Measurements from ENCODE around the gene MPV17L. TPM values are rescaled to one million over a fixed set of nuclear protein-coding genes. Genes with fewer than 3 reads are reported as not detected.
"Not testable (repeated sequence)": the region's sequence is repeated elsewhere in the genome, so short reads cannot be mapped to it uniquely, and the experiment has no call there.

MPV17L gene
- total RNA-seq (not detected), polyA plus RNA-seq (not detected)

DNA sequence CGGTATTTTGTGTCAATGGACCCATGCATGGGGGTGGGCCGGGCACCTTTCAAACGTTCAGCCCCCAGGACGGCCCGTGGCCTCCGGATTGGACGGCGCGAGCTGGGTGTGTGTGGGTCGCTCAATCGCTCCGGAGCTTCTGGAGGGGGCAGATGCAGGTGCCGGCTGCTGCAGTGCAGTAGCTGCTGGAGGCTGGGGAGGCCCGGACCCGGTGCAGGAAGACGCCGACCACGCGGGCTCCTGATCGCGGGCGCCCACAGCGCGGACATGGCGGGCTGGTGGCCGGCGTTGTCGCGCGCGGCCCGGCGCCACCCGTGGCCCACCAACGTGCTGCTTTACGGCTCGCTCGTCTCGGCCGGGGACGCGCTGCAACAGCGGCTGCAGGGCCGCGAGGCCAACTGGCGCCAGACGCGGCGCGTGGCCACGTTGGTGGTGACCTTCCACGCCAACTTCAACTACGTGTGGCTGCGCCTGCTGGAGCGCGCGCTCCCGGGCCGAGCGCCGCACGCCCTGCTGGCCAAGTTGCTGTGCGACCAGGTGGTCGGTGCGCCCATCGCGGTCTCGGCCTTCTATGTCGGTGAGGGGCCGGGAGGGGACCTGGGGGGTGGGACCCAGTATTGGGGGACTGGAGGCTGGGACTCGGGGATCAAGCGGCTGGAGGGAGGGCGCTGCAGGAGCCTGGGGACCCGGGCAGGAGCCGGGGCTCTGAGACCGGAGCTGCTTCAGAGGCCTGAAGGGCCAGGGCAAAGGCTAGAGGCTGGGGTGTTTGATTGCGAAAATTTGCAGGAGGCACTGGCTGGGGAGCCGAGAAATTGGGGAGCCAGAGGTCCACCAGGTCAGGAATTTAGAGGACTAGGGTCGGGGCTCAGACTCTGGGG, at the start of gene MPV17L:
Gene MPV17L, plus strand, starts transcription at position 124 of the 878 bp plus-strand sequence. Its CDS starts 144 bp downstream, at position 268.
- DNase-seq: peak in 1 of 5 donors; percentile 1
- H3K9me3 ChIP-seq (ENCODE audit: control insufficient read depth in 1 of 2, low read length in 2 of 2); H3K27ac ChIP-seq (ENCODE audit: low read depth, low read length); H3K27me3 ChIP-seq (ENCODE audit: insufficient read depth, low read length); H3K9me3 Mint-ChIP-seq; H3K36me3 Mint-ChIP-seq; H3K36me3 ChIP-seq (ENCODE audit: insufficient read depth, low read length); H3K4me3 ChIP-seq (ENCODE audit: low read length in 2 of 2); POLR2A ChIA-PET (ENCODE audit: partially characterized antibody); H3K27ac Mint-ChIP-seq; intact Hi-C loops (cut with micrococcal nuclease); H3K4me1 Mint-ChIP-seq; CTCF ChIA-PET (ENCODE audit: partially characterized antibody); H3K4me1 ChIP-seq (ENCODE audit: insufficient read depth, low read length): not testable (repeated sequence)
- H3K4me3 Mint-ChIP-seq: peak within 1 kb of the TSS in 3 of 8 donors; percentile 10 to 25 (median 20)
- peaks cover 25% of the 10 kb centered on the region in 2 donors for H3K27me3 Mint-ChIP-seq

DNA sequence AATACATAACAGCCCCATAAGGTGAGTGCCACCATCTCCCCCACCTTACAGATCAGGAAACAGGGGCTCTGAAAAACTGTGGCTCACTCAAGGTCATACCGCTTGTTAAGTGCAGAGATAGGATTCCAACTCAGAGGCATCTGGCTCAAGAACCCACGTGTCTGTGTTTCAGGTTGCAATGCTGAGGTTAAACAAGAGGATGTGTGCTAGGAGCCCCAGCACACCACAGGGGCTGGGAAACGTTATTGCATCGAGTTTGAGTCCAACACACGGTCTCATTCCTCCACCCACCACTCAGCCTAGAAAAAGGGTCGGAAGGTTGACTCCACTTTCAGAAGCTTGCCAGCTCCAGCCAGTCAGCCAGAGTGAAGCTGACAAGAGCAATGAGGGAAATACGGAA, 46.8 kb upstream of the MPV17L start:
- H3K9me3 Mint-ChIP-seq; H3K4me3 ChIP-seq (ENCODE audit: low read length in 2 of 2); H3K4me3 Mint-ChIP-seq; DNase-seq; H3K27ac Mint-ChIP-seq; H3K27me3 ChIP-seq (ENCODE audit: insufficient read depth, low read length); POLR2A ChIA-PET (ENCODE audit: partially characterized antibody); H3K4me1 ChIP-seq (ENCODE audit: insufficient read depth, low read length); H3K27ac ChIP-seq (ENCODE audit: low read depth, low read length); H3K4me1 Mint-ChIP-seq; H3K36me3 ChIP-seq (ENCODE audit: insufficient read depth, low read length); CTCF ChIA-PET (ENCODE audit: partially characterized antibody); H3K9me3 ChIP-seq (ENCODE audit: control insufficient read depth in 1 of 2, low read length in 2 of 2); intact Hi-C loops (cut with micrococcal nuclease); H3K27me3 Mint-ChIP-seq; H3K36me3 Mint-ChIP-seq: not testable (repeated sequence)

DNA sequence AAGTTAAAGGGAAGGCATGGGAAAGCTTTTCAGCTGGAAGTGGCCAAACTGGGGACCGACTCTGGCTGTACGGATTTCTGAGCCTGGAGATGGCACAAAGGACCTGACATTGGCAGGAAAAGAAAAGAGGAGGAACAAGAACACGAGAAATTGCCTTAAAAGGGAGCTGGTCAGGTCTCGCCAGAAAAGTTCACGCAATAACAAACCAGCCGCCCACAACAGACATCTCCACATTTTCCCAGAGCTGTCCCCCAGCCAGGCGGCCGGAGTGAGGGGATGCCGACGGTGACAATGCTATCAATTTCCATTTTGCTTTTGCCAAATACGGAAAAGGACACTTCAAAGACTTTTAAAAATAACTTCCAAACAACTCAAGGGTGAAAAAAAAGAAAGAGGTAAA, 44.3 kb upstream of the MPV17L start:
- H3K9me3 ChIP-seq (ENCODE audit: control insufficient read depth in 1 of 2, low read length in 2 of 2); H3K27me3 Mint-ChIP-seq; H3K36me3 ChIP-seq (ENCODE audit: insufficient read depth, low read length); H3K4me1 Mint-ChIP-seq; H3K27me3 ChIP-seq (ENCODE audit: insufficient read depth, low read length); H3K36me3 Mint-ChIP-seq; POLR2A ChIA-PET (ENCODE audit: partially characterized antibody); H3K4me3 ChIP-seq (ENCODE audit: low read length in 2 of 2); H3K27ac ChIP-seq (ENCODE audit: low read depth, low read length); H3K9me3 Mint-ChIP-seq; CTCF ChIA-PET (ENCODE audit: partially characterized antibody); H3K4me1 ChIP-seq (ENCODE audit: insufficient read depth, low read length); intact Hi-C loops (cut with micrococcal nuclease); H3K4me3 Mint-ChIP-seq; H3K27ac Mint-ChIP-seq; DNase-seq: not testable (repeated sequence)

DNA sequence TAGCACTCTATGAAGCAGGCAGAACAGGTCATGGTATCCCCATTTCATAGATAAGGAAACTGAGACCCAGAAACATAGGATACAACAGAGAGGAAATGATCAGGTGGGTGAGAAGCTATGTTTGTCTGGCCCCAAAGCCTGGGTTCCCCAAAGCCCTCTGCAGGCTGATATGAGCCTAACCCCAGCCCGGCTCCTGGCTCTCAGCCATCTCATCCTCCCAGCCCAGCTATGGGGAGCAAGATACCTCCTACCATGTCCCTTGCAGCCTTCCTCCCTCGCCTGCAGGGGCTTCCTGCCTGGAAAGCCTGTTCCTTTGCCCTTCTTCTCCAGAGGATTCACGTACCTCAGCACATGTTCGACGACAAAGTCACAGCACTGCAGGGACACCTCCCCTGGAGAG, 43.8 kb upstream of the MPV17L start:
- H3K27ac ChIP-seq (ENCODE audit: low read depth, low read length); H3K4me3 Mint-ChIP-seq; H3K27me3 Mint-ChIP-seq; H3K27ac Mint-ChIP-seq; intact Hi-C loops (cut with micrococcal nuclease); POLR2A ChIA-PET (ENCODE audit: partially characterized antibody); H3K4me1 ChIP-seq (ENCODE audit: insufficient read depth, low read length); H3K4me3 ChIP-seq (ENCODE audit: low read length in 2 of 2); H3K4me1 Mint-ChIP-seq; H3K27me3 ChIP-seq (ENCODE audit: insufficient read depth, low read length); H3K9me3 ChIP-seq (ENCODE audit: control insufficient read depth in 1 of 2, low read length in 2 of 2); H3K36me3 ChIP-seq (ENCODE audit: insufficient read depth, low read length); DNase-seq; CTCF ChIA-PET (ENCODE audit: partially characterized antibody); H3K9me3 Mint-ChIP-seq; H3K36me3 Mint-ChIP-seq: not testable (repeated sequence)

DNA sequence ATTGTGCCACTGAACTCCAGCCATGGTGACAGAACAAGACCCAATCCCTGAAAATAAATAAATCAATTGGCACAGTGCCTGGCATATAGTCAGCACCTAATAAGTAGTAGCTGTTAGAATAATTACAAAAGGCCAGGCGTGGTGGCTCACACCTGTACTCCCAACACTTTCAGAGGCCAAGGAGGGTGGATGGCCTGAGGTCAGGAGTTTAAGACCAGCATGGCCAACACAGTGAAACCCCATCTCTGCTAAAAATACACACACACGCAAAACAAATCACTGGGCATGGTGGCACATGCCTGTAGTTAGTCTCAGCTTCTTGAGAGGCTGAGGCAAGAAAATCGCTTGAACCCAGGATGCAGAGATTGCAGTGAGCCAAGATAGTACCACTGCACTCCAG, 42.7 kb upstream of the MPV17L start:
- H3K9me3 Mint-ChIP-seq; H3K36me3 ChIP-seq (ENCODE audit: insufficient read depth, low read length); POLR2A ChIA-PET (ENCODE audit: partially characterized antibody); H3K9me3 ChIP-seq (ENCODE audit: control insufficient read depth in 1 of 2, low read length in 2 of 2); H3K4me1 ChIP-seq (ENCODE audit: insufficient read depth, low read length); H3K27ac ChIP-seq (ENCODE audit: low read depth, low read length); CTCF ChIA-PET (ENCODE audit: partially characterized antibody); H3K27me3 Mint-ChIP-seq; H3K27me3 ChIP-seq (ENCODE audit: insufficient read depth, low read length); H3K4me3 ChIP-seq (ENCODE audit: low read length in 2 of 2); H3K36me3 Mint-ChIP-seq; DNase-seq; H3K4me1 Mint-ChIP-seq; intact Hi-C loops (cut with micrococcal nuclease); H3K27ac Mint-ChIP-seq; H3K4me3 Mint-ChIP-seq: not testable (repeated sequence)

DNA sequence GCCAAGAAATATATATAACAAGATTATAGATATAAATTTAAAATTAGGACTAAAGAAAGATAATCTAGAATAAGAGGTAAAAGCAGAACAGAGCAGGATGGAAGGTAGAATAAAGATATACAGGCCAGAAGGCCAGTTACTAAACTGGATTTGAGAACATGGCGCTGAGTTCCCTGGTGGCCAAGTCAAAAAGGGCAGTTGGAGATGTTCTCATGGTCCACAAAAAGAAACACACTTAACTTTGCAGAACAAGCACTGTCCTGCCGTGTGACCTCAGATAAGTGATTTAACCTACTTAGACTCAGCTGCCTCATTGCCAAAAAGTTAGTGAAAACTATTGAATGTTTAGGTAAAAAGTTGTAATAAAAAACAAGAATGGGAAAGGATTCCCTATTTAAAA, 40.7 kb upstream of the MPV17L start:
- intact Hi-C loops (cut with micrococcal nuclease); H3K4me3 ChIP-seq (ENCODE audit: low read length in 2 of 2); H3K27ac ChIP-seq (ENCODE audit: low read depth, low read length); H3K36me3 ChIP-seq (ENCODE audit: insufficient read depth, low read length); H3K4me1 ChIP-seq (ENCODE audit: insufficient read depth, low read length); H3K27ac Mint-ChIP-seq; H3K9me3 Mint-ChIP-seq; H3K36me3 Mint-ChIP-seq; H3K27me3 Mint-ChIP-seq; POLR2A ChIA-PET (ENCODE audit: partially characterized antibody); CTCF ChIA-PET (ENCODE audit: partially characterized antibody); H3K4me1 Mint-ChIP-seq; DNase-seq; H3K9me3 ChIP-seq (ENCODE audit: control insufficient read depth in 1 of 2, low read length in 2 of 2); H3K4me3 Mint-ChIP-seq; H3K27me3 ChIP-seq (ENCODE audit: insufficient read depth, low read length): not testable (repeated sequence)

DNA sequence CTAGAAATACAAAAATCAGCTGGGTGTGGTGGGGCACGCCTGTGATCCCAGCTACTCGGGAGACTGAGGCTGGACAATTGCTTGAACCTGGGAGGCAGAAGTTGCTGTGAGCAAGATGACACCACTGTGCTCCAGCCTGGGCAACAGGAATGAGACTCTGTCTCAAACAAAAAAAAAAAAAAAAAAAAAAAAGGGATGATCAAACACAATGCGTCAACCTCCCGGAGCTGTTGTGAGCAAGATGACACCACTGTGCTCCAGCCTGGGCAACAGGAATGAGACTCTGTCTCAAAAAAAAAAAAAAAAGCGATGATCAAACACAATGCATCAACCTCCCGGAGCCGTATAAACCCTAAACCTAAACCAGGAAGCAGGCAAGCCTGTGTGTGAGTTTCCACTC, 38.1 kb upstream of the MPV17L start:
- H3K36me3 ChIP-seq (ENCODE audit: insufficient read depth, low read length); H3K36me3 Mint-ChIP-seq; H3K27ac Mint-ChIP-seq; POLR2A ChIA-PET (ENCODE audit: partially characterized antibody); CTCF ChIA-PET (ENCODE audit: partially characterized antibody); H3K27me3 Mint-ChIP-seq; H3K9me3 Mint-ChIP-seq; H3K4me3 ChIP-seq (ENCODE audit: low read length in 2 of 2); DNase-seq; H3K27me3 ChIP-seq (ENCODE audit: insufficient read depth, low read length); H3K27ac ChIP-seq (ENCODE audit: low read depth, low read length); H3K4me3 Mint-ChIP-seq; H3K4me1 Mint-ChIP-seq; H3K9me3 ChIP-seq (ENCODE audit: control insufficient read depth in 1 of 2, low read length in 2 of 2); H3K4me1 ChIP-seq (ENCODE audit: insufficient read depth, low read length); intact Hi-C loops (cut with micrococcal nuclease): not testable (repeated sequence)

DNA sequence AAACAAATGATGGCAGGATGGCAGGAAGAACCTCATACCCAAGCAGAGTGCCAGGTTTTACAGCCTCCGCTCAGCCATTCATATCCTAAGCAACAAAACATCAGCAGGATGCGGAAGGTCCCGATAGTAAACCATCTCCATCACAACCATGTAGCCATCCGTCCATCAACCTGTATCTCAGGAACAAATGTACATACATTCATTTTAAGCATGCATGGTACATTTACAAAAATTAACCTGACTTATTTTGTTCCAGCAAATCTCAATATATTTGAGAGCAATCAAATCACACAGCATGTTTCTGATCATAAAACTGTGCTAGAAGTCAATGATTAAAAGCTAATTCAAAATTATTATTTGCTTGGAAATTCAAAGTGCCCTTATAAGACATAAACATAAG, 17.4 kb upstream of the MPV17L start, which contains the start of gene NPIPA5:
Gene NPIPA5, minus strand, starts transcription at position 101 of the 400 bp plus-strand sequence. Its CDS starts 0 bp downstream, at position 101.
- POLR2A ChIA-PET (ENCODE audit: partially characterized antibody); H3K27me3 Mint-ChIP-seq; intact Hi-C loops (cut with micrococcal nuclease); H3K9me3 Mint-ChIP-seq; H3K36me3 ChIP-seq (ENCODE audit: insufficient read depth, low read length); H3K4me1 ChIP-seq (ENCODE audit: insufficient read depth, low read length); H3K27me3 ChIP-seq (ENCODE audit: insufficient read depth, low read length); H3K4me3 ChIP-seq (ENCODE audit: low read length in 2 of 2); H3K27ac Mint-ChIP-seq; DNase-seq; CTCF ChIA-PET (ENCODE audit: partially characterized antibody); H3K4me3 Mint-ChIP-seq; H3K36me3 Mint-ChIP-seq; H3K27ac ChIP-seq (ENCODE audit: low read depth, low read length); H3K9me3 ChIP-seq (ENCODE audit: control insufficient read depth in 1 of 2, low read length in 2 of 2); H3K4me1 Mint-ChIP-seq: not testable (repeated sequence)

Measured in CD4-positive, alpha-beta memory T cell (primary cell).